ENCODE results near the gene LATS2. TPM values are rescaled to one million over a fixed set of nuclear protein-coding genes. Genes with fewer than 3 reads are reported as not detected.

The LATS2 gene
- total RNA-seq, 2 donors from 2014 or later = 40.1 to 59.2 TPM

DNA sequence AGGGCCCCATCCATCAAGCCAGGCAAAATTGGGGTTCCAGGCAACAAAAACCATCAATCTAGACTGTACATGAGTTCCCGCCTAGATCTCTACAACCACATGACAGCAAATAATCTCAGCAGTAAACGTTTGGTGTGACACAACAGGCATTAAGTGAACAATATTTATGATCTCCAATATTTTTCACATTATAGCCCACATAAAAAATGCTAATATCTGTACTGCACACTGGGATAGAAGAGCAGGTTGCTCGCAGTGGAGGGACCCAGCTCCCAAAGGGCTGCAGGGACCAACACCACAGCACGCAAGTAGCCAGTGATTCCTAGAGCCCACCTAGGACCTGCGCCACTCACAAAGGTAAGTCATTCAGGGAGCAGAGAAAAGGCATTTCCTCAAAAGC lies 25.9 kb downstream of the LATS2 start:
- peaks cover 35 to 59% of the 10 kb centered on the region in 2 donors for H3K4me1 ChIP-seq (ENCODE audit: control insufficient read depth in 1 of 2, low read depth in 2 of 2)
- H3K9me3 ChIP-seq = no peaks in the 10 kb centered on the region
- DNase-seq (ENCODE audit: low spot score) = no peak
- no peaks in the 10 kb centered on the region for H3K27me3 ChIP-seq (replicated peaks; ENCODE audit: insufficient read depth)
- H3K27ac ChIP-seq = no peak overlapping the region
- no peak for ATAC-seq (ENCODE audit: insufficient number of reproducible peaks, low FRiP score, low read depth)
- H3K36me3 ChIP-seq = no peaks in the 10 kb centered on the region
- TF ChIP-seq, protein P1, sequence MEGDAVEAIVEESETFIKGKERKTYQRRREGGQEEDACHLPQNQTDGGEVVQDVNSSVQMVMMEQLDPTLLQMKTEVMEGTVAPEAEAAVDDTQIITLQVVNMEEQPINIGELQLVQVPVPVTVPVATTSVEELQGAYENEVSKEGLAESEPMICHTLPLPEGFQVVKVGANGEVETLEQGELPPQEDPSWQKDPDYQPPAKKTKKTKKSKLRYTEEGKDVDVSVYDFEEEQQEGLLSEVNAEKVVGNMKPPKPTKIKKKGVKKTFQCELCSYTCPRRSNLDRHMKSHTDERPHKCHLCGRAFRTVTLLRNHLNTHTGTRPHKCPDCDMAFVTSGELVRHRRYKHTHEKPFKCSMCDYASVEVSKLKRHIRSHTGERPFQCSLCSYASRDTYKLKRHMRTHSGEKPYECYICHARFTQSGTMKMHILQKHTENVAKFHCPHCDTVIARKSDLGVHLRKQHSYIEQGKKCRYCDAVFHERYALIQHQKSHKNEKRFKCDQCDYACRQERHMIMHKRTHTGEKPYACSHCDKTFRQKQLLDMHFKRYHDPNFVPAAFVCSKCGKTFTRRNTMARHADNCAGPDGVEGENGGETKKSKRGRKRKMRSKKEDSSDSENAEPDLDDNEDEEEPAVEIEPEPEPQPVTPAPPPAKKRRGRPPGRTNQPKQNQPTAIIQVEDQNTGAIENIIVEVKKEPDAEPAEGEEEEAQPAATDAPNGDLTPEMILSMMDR (IDR thresholded peaks at IDR 0.05) = no peak
- no peak overlapping the region for H3K4me3 ChIP-seq

DNA sequence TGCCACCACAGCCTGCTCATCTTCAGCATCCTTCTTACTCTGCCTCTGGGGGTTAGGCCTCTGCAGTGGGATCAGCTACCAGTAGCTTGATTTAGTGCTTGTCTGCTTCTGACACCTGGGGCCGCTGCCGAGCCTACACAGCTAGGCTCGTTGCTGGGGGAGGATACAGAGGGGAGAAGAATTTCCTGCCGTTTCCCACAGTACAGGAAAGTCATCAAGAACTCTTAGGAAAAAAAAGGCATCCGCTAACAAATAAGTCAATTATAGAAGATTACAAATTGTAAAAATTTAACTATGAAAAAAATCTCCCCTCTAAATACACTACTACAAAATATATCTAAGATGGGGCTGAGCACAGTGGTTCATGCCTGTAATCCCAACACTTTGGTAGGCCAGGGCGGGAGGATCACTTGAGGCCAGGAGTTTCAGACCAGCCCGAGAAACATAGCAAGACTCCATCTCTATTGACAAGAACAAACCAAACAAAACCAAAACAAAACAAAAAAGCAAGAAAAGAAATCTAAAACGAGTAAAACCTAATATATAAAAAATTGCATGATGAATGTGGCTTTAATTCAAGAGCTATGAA lies 26.7 kb downstream of the LATS2 start:
- H3K27ac ChIP-seq = peak overlapping the region; percentile 61 to 62
- H3K4me3 ChIP-seq = no peak overlapping the region
- DNase-seq (ENCODE audit: low spot score) (no peak), ATAC-seq (ENCODE audit: insufficient number of reproducible peaks, low FRiP score, low read depth) (no peak)
- H3K4me1 ChIP-seq (ENCODE audit: control insufficient read depth in 1 of 2, low read depth in 2 of 2) = peaks cover 35 to 56% of the 10 kb centered on the region in 2 donors
- H3K9me3 ChIP-seq = no peaks in the 10 kb centered on the region
- H3K27me3 ChIP-seq (replicated peaks; ENCODE audit: insufficient read depth) = no peaks in the 10 kb centered on the region
- no peaks in the 10 kb centered on the region for H3K36me3 ChIP-seq
- TF ChIP-seq, protein P1 (IDR thresholded peaks at IDR 0.05) = no peak

DNA sequence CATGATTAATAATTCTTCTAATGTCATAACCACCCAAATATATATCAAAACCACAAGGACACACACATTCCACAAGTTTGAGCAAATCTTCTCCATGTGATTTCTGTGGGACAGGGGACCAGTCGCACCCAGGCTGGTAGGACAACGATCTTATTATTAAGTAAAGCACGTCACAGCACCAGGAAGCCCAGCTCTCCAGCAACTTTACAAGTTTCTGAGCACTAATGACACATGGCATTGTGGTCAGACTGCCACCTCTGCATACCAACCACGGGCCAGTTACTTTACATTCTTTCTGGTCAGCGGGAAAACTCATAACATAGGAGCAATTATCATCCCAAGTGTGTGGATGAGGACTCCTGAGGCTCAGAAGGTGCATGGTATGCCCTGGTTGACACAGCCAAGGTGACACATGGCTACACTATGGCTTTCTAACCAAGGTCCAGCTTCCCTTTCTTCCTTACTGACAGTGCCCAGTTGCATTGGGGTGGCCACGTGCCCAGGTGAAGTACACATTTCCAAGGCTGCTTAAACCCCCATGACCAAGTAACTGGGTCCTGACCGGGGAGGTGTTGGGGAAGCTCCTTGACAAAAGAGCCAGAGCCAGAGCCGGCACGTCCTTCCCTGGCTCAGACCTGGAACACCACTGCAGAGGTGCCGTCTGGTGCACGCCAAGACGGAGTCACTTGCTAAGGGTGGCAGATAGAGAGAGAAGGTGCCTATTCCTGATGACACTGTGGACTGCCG lies 27.4 kb downstream of the LATS2 start:
- no peaks in the 10 kb centered on the region for H3K9me3 ChIP-seq
- H3K4me1 ChIP-seq (ENCODE audit: control insufficient read depth in 1 of 2, low read depth in 2 of 2) = peaks cover 33 to 49% of the 10 kb centered on the region in 2 donors
- ATAC-seq (ENCODE audit: insufficient number of reproducible peaks, low FRiP score, low read depth) = no peak
- H3K27ac ChIP-seq = peak overlapping the region; percentile 61 to 62
- peak overlapping the region; percentile 32 for H3K4me3 ChIP-seq
- no peaks in the 10 kb centered on the region for H3K36me3 ChIP-seq
- no peaks in the 10 kb centered on the region for H3K27me3 ChIP-seq (replicated peaks; ENCODE audit: insufficient read depth)
- DNase-seq (ENCODE audit: low spot score) = no peak
- TF ChIP-seq, protein P1 (IDR thresholded peaks at IDR 0.05) = no peak

DNA sequence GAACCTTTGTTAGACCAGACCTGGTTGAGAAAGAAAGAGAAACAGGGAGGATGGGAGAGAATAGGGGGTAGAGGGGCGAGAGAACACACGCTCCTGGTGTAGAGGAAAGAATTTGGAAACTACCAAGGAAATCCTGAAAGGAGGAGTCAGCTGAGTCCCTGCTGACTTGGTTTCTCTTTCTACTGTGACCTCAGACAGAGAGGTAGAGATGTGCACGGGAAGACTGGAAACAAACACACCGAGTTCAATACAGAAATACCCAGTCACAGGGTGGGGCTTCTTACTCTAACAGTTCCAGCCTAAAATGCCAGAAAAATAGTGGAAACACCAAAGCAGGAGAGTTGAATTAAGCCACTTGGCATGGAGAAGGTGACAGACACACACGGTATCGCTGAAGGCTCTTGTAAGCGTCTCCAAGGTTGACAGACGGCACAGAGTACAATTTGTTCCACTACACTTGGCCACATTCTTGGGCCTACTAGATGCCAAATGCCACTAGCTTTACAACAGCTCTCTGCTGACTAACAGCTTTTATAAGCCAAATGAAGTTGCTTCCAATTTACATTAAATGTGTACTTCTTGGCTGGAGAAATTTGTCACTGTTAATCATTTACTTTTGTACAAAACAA lies 28.1 kb downstream of the LATS2 start:
- Histone ChIP-seq H3K27me3 (replicated peaks; ENCODE audit: insufficient read depth) (no peaks in the 10 kb centered on the region), H3K4me1 (ENCODE audit: control insufficient read depth in 1 of 2, low read depth in 2 of 2) (peaks cover 29 to 42% of the 10 kb centered on the region in 2 donors), H3K36me3 (no peaks in the 10 kb centered on the region), H3K27ac (peak overlapping the region; percentile 61 to 80), H3K9me3 (no peaks in the 10 kb centered on the region), H3K4me3 (peak overlapping the region; percentile 32)
- DNase-seq (ENCODE audit: low spot score) = no peak
- ATAC-seq (ENCODE audit: insufficient number of reproducible peaks, low FRiP score, low read depth) = peak; percentile 72
- TF ChIP-seq, protein P1 (IDR thresholded peaks at IDR 0.05) = no peak

DNA sequence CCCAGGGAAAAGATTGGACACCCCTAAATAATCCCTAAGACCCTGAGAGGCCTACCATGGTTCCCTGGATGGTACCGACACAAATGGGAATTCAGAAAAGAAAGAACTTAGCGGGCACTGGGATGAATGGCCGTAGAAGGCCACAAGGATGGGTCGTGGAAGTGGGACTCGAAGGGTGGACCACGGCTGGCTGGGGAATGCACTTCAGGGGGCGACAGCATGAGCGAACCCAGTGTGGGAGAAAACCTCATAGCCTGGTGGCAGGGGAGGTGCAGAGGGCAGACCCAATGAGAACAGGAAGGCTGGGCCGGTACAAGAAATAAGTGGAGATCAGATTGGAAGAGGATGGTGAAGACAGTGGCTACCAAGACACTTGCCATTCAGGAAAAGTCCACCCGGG lies 28.7 kb downstream of the LATS2 start:
- no peak for ATAC-seq (ENCODE audit: insufficient number of reproducible peaks, low FRiP score, low read depth)
- H3K9me3 ChIP-seq = no peaks in the 10 kb centered on the region
- H3K27me3 ChIP-seq (replicated peaks; ENCODE audit: insufficient read depth) = no peaks in the 10 kb centered on the region
- DNase-seq (ENCODE audit: low spot score) = no peak
- TF ChIP-seq, protein P1 (IDR thresholded peaks at IDR 0.05) = no peak
- peaks cover 29 to 42% of the 10 kb centered on the region in 2 donors for H3K4me1 ChIP-seq (ENCODE audit: control insufficient read depth in 1 of 2, low read depth in 2 of 2)
- no peaks in the 10 kb centered on the region for H3K36me3 ChIP-seq
- peak overlapping the region; percentile 61 to 80 for H3K27ac ChIP-seq
- H3K4me3 ChIP-seq = peak overlapping the region; percentile 32
